Astrocyte of the spinal cord (primary cell): Measurements from ENCODE around the gene TOP1.

Experiments used
- DNase-seq: peaks from one replicate; pipeline ENCODE4 v3.0.0; 2011; ENCODE audit warnings: low read depth, low spot score
- H3K4me3 ChIP-seq: 2 replicates; pipeline ENCODE4 v1.5.1; 2011; ENCODE audit warnings: low read depth, mild to moderate bottlenecking, low read length, moderate library complexity
- CTCF ChIP-seq: IDR thresholded peaks from 2 replicates; pipeline ENCODE4 v1.5.1; 2012; ENCODE audit warnings: low read depth, mild to moderate bottlenecking, low read length, inconsistent platforms
- in situ Hi-C: cut with HindIII; loops from 2 replicates; pipeline ENCODE4 v1.10.0; 2017; ENCODE audit warnings: low sequenced_read_pairs

The TOP1 gene

GRCh38 chr20:41173791-41174341 lies 145.2 kb downstream of the TOP1 start:
- TF ChIP-seq CTCF: no peak
- in situ Hi-C loops: no loop called here
- DNase-seq: no peak
- H3K4me3 ChIP-seq: no peak overlapping the region
